Nephron (organoid): ENCODE results near the gene ACSL1.

Source experiments
- H3K27ac Mint-ChIP-seq, 3 experiments: 2 replicates each; pipeline ENCODE4 v1.8.0; 2020; ENCODE audit warnings: mixed read lengths in 3 of 3, mild to moderate bottlenecking in 2 of 3, moderate library complexity in 1 of 3
- H3K27me3 Mint-ChIP-seq: 2 replicates; pipeline ENCODE4 v1.8.0; 2021; ENCODE audit warnings: low read depth, mild to moderate bottlenecking, moderate library complexity, mixed read lengths
- H3K36me3 Mint-ChIP-seq: 2 replicates; pipeline ENCODE4 v1.8.0; 2020; ENCODE audit warnings: low read depth, mixed read lengths
- H3K4me1 Mint-ChIP-seq: 2 replicates; pipeline ENCODE4 v1.8.0; 2020; ENCODE audit warnings: mixed read lengths
- H3K4me3 Mint-ChIP-seq, 3 experiments: 2 replicates each; pipeline ENCODE4 v1.8.0; 2020; ENCODE audit warnings: mild to moderate bottlenecking in 3 of 3, mixed read lengths in 3 of 3, moderate library complexity in 2 of 3
- H3K9me3 Mint-ChIP-seq: 2 replicates; pipeline ENCODE4 v1.8.0; 2020; ENCODE audit warnings: mixed read lengths
- CTCF ChIP-seq, 3 experiments: fragments of 200-600 bp; sonication (generic); IDR thresholded peaks; one replicate each; pipeline ENCODE4 v1.5.0; 2021; ENCODE audit warnings: antibody characterized with exemption in 3 of 3; ENCODE audit not compliant: unreplicated experiment in 3 of 3

Gene ACSL1

DNA sequence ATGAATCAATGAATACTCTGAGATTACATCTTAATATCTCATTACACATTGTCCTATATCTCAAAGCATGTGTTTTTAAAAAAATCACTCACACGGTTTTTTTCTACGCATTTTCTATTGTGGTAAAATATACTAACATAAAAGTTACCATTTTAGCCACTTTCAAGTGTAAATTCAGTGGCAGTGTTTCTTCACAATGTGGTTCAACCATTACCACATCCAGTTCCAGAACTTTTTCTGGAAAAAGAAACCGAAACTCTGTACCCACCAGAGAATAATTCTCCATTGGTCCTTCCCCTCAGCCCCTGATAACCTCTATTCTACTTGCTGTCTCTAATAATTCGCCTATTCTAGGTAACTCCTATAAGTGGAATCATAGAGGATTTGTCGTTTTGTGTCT lies 35.3 kb upstream of the ACSL1 start:
- H3K36me3 Mint-ChIP-seq = no peaks in the 10 kb centered on the region
- TF ChIP-seq CTCF (IDR thresholded peaks at IDR 0.05; ENCODE audit: unreplicated experiment in 3 of 3) = no peak
- H3K9me3 Mint-ChIP-seq = no peaks in the 10 kb centered on the region
- peaks cover 15% of the 10 kb centered on the region for H3K27me3 Mint-ChIP-seq
- no peak overlapping the region for H3K27ac Mint-ChIP-seq
- no peak overlapping the region for H3K4me3 Mint-ChIP-seq
- no peaks in the 10 kb centered on the region for H3K4me1 Mint-ChIP-seq

- Mint-ChIP-seq H3K9me3 (no peaks in the 10 kb centered on the region), H3K36me3 (no peaks in the 10 kb centered on the region), H3K4me3 (no peak overlapping the region), H3K27me3 (peaks cover 15% of the 10 kb centered on the region), H3K27ac (no peak overlapping the region), H3K4me1 (no peaks in the 10 kb centered on the region)
- no peak for TF ChIP-seq CTCF (IDR thresholded peaks at IDR 0.05; ENCODE audit: unreplicated experiment in 3 of 3)
Observed at GRCh38 chr4:184860018-184860779, 34.4 kb upstream of the ACSL1 start.

- H3K27me3 Mint-ChIP-seq = peaks cover 9% of the 10 kb centered on the region
- H3K4me3 Mint-ChIP-seq = no peak overlapping the region
- H3K36me3 Mint-ChIP-seq = no peaks in the 10 kb centered on the region
- no peaks in the 10 kb centered on the region for H3K9me3 Mint-ChIP-seq
- no peak overlapping the region for H3K27ac Mint-ChIP-seq
- H3K4me1 Mint-ChIP-seq = no peaks in the 10 kb centered on the region
- no peak for TF ChIP-seq CTCF (IDR thresholded peaks at IDR 0.05; ENCODE audit: unreplicated experiment in 3 of 3)
Observed at GRCh38 chr4:184857441-184858121, 31.8 kb upstream of the ACSL1 start.

GRCh38 chr4:184856277-184856609 lies 30.5 kb upstream of the ACSL1 start:
- Mint-ChIP-seq H3K4me3 (no peak overlapping the region), H3K9me3 (no peaks in the 10 kb centered on the region), H3K4me1 (no peaks in the 10 kb centered on the region), H3K27ac (no peak overlapping the region), H3K36me3 (no peaks in the 10 kb centered on the region), H3K27me3 (peaks cover 9% of the 10 kb centered on the region)
- no peak for TF ChIP-seq CTCF (IDR thresholded peaks at IDR 0.05; ENCODE audit: unreplicated experiment in 3 of 3)

DNA sequence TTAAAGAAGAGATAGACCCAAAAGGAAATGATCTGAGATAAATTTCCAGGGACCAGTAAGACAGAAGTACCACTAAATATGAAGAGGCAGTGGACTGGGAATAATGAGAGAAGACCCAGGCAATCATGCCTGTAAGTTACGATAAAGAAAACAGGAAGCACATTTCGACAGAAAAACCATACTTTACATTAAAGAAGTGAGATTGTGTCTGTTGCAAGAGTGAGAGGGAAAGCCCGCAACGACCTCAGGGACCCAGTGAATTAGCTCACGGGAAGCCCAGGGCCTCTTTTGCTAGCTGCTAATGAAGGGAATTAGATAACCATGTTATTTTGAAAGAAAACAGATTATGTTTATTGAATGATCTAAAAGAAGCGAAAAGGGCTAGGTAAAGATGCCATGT lies 28.9 kb upstream of the ACSL1 start:
- Mint-ChIP-seq H3K9me3 (no peaks in the 10 kb centered on the region), H3K27me3 (peaks cover 12% of the 10 kb centered on the region), H3K36me3 (no peaks in the 10 kb centered on the region), H3K4me3 (no peak overlapping the region), H3K27ac (no peak overlapping the region), H3K4me1 (no peaks in the 10 kb centered on the region)
- no peak for TF ChIP-seq CTCF (IDR thresholded peaks at IDR 0.05; ENCODE audit: unreplicated experiment in 3 of 3)

- no peak for TF ChIP-seq CTCF (IDR thresholded peaks at IDR 0.05; ENCODE audit: unreplicated experiment in 3 of 3)
- peaks cover 7% of the 10 kb centered on the region for H3K27me3 Mint-ChIP-seq
- H3K9me3 Mint-ChIP-seq = no peaks in the 10 kb centered on the region
- no peak overlapping the region for H3K4me3 Mint-ChIP-seq
- H3K4me1 Mint-ChIP-seq = no peaks in the 10 kb centered on the region
- no peak overlapping the region for H3K27ac Mint-ChIP-seq
- no peaks in the 10 kb centered on the region for H3K36me3 Mint-ChIP-seq
Observed at GRCh38 chr4:184853436-184853835, 27.7 kb upstream of the ACSL1 start.
